OCI-LY3 (cell line): ENCODE results near the gene SP100.

ENCODE experiments used
- H2AFZ ChIP-seq: fragments of 200-600, 300-600 bp; shearing (Covaris generic); 2 replicates; pipeline ENCODE4 v1.6.0; 2014; ENCODE audit warnings: antibody characterized with exemption, low read depth, low read length
- H3K27ac ChIP-seq: fragments of 200-600, 300-600 bp; sonication (generic); 2 replicates; pipeline ENCODE4 v1.5.1; 2014; ENCODE audit warnings: mild to moderate bottlenecking, low read length, moderate library complexity, mixed read lengths
- H3K27me3 ChIP-seq: fragments of 200-600, 300-600 bp; sonication (generic); 2 replicates; pipeline ENCODE4 v1.6.1; 2014; ENCODE audit warnings: low read depth, low read length, mixed read lengths
- H3K36me3 ChIP-seq: fragments of 200-600, 300-600 bp; sonication (generic); replicated peaks from 2 replicates; pipeline ENCODE3; 2014; ENCODE audit warnings: low read depth, low read length, mixed read lengths
- H3K4me1 ChIP-seq: fragments of 300-600, 200-600 bp; sonication (generic); 2 replicates; pipeline ENCODE4 v1.6.1; 2014; ENCODE audit warnings: low read length, mixed read lengths
- H3K4me2 ChIP-seq: fragments of 200-600, 300-600 bp; sonication (generic); 2 replicates; pipeline ENCODE4 v1.6.1; 2014; ENCODE audit warnings: low read length, mixed read lengths
- H3K4me3 ChIP-seq: fragments of 300-600, 200-600 bp; sonication (generic); 2 replicates; pipeline ENCODE4 v1.5.1; 2014; ENCODE audit warnings: antibody characterized with exemption, mild to moderate bottlenecking, low read length, moderate library complexity
- H3K79me2 ChIP-seq: fragments of 300-600, 200-600 bp; shearing (Covaris generic); 2 replicates; pipeline ENCODE4 v1.6.1; 2014; ENCODE audit warnings: mild to moderate bottlenecking, low read length, mixed read lengths
- H3K9ac ChIP-seq: fragments of 300-600, 200-600 bp; shearing (Covaris generic); 2 replicates; pipeline ENCODE4 v1.6.0; 2014; ENCODE audit warnings: mild to moderate bottlenecking, low read length, moderate library complexity
- H3K9me3 ChIP-seq: fragments of 200-600, 300-600 bp; shearing (Covaris generic); 2 replicates; pipeline ENCODE4 v1.6.1; 2014; ENCODE audit warnings: low read length, mixed read lengths; ENCODE audit not compliant: insufficient read depth
- H4K20me1 ChIP-seq: fragments of 200-600, 300-600 bp; sonication (generic); 2 replicates; pipeline ENCODE4 v1.6.1; 2016; ENCODE audit warnings: low read length, mixed read lengths; ENCODE audit not compliant: insufficient read depth
- EZH2phosphoT487 ChIP-seq: fragments of 200-600 bp; shearing (Covaris generic); IDR thresholded peaks from 2 replicates; pipeline ENCODE4 v1.6.1; 2018; ENCODE audit warnings: antibody characterized with exemption, mixed run types, low read depth
- TF ChIP-seq, protein P1 (sequence below): fragments of 200-600, 300-600 bp; sonication (generic); IDR thresholded peaks from 2 replicates; pipeline ENCODE4 v1.5.1; 2014; ENCODE audit warnings: antibody characterized with exemption, low read length, low read depth

Gene SP100

DNA sequence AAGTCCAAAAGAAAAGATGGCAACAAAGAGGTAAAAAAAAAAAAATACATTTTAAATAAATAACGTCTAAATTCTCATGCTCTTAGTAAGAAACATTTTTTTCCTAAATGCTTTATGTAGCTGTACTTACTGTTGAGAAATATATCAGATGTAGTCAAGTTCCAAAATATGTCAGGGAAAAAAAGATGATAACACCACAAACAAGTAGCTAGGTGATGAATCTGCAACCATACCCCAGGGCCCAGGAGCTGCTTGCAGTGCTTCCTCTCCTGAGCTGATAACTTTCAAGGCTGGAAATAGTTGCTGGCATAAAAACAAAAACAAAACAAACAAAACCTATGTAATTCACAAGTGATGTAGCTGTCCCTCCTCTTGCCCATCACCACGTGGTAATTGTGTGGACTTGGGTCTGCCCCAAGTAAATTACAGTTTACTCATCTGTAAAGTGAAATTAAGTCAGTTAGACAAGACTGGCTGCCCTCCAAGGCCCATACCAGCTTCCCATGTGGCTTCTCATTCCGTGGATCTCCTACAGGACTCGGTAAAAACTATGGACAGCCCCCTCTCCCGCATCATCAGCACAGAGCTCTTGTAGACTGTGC is 82.6 kb downstream of the SP100 start:
- H3K9ac ChIP-seq = no peak overlapping the region
- H3K4me3 ChIP-seq = no peak overlapping the region
- TF ChIP-seq EZH2phosphoT487 = no peak
- TF ChIP-seq, protein P1, sequence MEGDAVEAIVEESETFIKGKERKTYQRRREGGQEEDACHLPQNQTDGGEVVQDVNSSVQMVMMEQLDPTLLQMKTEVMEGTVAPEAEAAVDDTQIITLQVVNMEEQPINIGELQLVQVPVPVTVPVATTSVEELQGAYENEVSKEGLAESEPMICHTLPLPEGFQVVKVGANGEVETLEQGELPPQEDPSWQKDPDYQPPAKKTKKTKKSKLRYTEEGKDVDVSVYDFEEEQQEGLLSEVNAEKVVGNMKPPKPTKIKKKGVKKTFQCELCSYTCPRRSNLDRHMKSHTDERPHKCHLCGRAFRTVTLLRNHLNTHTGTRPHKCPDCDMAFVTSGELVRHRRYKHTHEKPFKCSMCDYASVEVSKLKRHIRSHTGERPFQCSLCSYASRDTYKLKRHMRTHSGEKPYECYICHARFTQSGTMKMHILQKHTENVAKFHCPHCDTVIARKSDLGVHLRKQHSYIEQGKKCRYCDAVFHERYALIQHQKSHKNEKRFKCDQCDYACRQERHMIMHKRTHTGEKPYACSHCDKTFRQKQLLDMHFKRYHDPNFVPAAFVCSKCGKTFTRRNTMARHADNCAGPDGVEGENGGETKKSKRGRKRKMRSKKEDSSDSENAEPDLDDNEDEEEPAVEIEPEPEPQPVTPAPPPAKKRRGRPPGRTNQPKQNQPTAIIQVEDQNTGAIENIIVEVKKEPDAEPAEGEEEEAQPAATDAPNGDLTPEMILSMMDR = no peak
- no peak overlapping the region for H3K4me2 ChIP-seq
- H3K27ac ChIP-seq = no peak overlapping the region
- no peaks in the 10 kb centered on the region for H3K4me1 ChIP-seq
- no peak overlapping the region for H2AFZ ChIP-seq
- no peaks in the 10 kb centered on the region for H3K9me3 ChIP-seq
- no peaks in the 10 kb centered on the region for H3K79me2 ChIP-seq
- peaks cover 15% of the 10 kb centered on the region for H3K36me3 ChIP-seq
- H4K20me1 ChIP-seq = no peaks in the 10 kb centered on the region
- H3K27me3 ChIP-seq = no peaks in the 10 kb centered on the region

DNA sequence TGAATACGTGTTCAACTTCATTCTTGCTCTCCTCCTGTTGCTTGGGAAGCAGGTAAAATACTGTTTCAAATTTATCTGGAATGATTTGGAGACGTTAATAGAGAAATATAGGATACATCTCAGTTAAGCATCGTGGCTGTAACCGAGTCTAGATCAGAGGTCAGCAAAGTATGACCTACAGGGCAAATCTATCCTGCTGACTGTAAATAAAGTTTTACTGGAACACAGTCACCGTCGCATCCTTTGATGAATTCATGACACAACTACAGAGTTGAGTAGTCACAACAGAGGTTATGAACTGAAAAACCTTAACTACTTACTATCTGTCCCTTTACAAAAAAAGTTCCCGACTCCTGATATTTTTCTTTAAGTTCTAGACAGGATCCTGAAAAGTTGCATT is 86.6 kb downstream of the SP100 start:
- Histone ChIP-seq H3K4me3 (no peak overlapping the region), H3K9me3 (no peaks in the 10 kb centered on the region), H3K79me2 (no peaks in the 10 kb centered on the region), H3K4me2 (no peak overlapping the region), H2AFZ (no peak overlapping the region), H3K9ac (no peak overlapping the region), H4K20me1 (no peaks in the 10 kb centered on the region), H3K36me3 (peaks cover 15% of the 10 kb centered on the region), H3K4me1 (peaks cover 9% of the 10 kb centered on the region), H3K27me3 (no peaks in the 10 kb centered on the region), H3K27ac (no peak overlapping the region)
- TF ChIP-seq, protein P1 = no peak
- no peak for TF ChIP-seq EZH2phosphoT487

DNA sequence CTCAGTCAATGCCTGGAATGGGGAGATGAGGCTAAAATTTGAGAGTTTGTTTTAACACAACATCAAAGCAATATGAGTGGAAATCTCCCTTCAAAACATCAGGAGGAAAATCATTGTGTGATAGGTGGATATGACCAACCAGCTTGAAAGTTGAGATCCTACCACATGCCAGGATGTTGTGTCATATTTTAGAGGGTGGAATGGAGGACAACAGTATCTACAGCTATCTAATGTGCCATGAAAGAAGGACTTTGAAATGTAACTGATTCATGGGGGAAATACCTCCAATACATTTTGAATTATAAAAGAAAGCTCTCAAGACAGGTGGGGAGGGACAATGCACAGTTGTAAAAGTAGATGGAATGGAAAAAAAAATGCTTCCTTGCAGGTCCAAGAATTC is 87.8 kb downstream of the SP100 start:
- no peak overlapping the region for H3K4me2 ChIP-seq
- H3K9ac ChIP-seq = no peak overlapping the region
- peaks cover 9% of the 10 kb centered on the region for H3K4me1 ChIP-seq
- H4K20me1 ChIP-seq = no peaks in the 10 kb centered on the region
- H3K9me3 ChIP-seq = no peaks in the 10 kb centered on the region
- no peak overlapping the region for H2AFZ ChIP-seq
- H3K27ac ChIP-seq = no peak overlapping the region
- no peaks in the 10 kb centered on the region for H3K27me3 ChIP-seq
- peaks cover 15% of the 10 kb centered on the region for H3K36me3 ChIP-seq
- H3K79me2 ChIP-seq = no peaks in the 10 kb centered on the region
- H3K4me3 ChIP-seq = no peak overlapping the region
- TF ChIP-seq, protein P1 = no peak
- no peak for TF ChIP-seq EZH2phosphoT487

DNA sequence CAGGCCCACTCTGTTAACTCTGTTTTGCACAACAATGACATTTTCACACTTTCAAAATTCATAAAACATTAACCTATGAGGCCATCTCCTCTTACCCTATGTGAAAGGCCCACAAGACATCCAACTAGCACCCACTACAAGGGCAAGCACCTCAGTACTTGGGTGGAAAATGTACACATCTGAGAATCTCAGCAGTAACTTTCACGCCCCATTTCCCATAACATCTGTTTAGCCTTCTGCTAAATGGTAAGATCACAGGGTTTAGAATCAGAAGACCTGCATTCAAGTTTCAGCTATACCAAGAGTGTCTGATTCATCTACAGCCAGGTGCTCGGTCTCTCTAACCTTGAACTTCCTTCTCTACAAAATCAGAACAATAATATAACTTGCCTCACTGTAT is 89.2 kb downstream of the SP100 start:
- TF ChIP-seq, protein P1 = no peak
- TF ChIP-seq EZH2phosphoT487 = no peak

More for the DNA sequence above, 89.2 kb downstream of the SP100 start:
- no peaks in the 10 kb centered on the region for H4K20me1 ChIP-seq
- no peak overlapping the region for H2AFZ ChIP-seq
- H3K27ac ChIP-seq = peak overlapping the region; percentile 14
- no peak overlapping the region for H3K4me3 ChIP-seq
- no peak overlapping the region for H3K9ac ChIP-seq
- no peaks in the 10 kb centered on the region for H3K79me2 ChIP-seq
- peaks cover 24% of the 10 kb centered on the region for H3K36me3 ChIP-seq
- peaks cover 9% of the 10 kb centered on the region for H3K4me1 ChIP-seq
- H3K9me3 ChIP-seq = no peaks in the 10 kb centered on the region
- no peak overlapping the region for H3K4me2 ChIP-seq
- H3K27me3 ChIP-seq = no peaks in the 10 kb centered on the region
